GM19328 (cell line): Measurements from ENCODE around the gene CIB4.

Experiments used
- ATAC-seq: cut with Tn5 transposase; IDR thresholded peaks from one replicate; pipeline ENCODE4 v1.9.1; 2021; ENCODE audit warnings: mild to moderate bottlenecking, moderate library complexity; ENCODE audit not compliant: unreplicated experiment

CIB4 gene

GRCh38 chr2:26623541-26624495 is 17.3 kb downstream of the CIB4 start:
- no peak for ATAC-seq

DNA sequence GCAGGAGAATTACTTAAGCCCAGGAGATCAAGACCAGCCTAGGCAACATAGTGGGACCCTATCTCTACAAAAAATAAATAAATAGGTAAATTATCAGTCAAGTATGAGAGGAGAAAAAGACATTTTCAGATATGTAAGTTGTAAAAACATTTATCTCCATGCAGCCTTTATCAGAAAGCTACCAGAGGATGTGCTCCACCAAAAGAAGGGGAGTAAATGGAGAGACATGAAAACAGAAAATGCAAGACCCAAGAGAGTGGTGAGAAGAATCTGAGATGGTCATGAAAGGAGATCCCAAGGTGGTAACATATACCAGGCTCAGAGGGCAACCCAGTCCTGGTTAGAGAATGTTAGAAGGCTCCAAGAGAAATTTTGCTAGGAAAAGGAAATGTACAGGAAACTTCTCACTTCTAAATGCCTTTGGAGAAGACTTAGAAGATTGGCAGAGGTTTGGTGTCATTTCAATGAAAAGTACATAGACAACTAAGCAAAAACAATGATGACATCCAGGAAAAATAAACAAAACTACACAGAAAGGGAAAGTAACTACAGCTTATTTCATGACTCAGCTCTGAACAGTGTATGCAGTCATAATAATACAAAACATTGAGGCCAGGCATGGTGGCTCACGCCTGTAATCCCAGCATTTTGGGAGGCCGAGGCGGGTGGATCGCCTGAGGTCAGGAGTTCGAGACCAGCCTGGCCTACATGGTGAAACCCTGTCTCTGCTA is 19.5 kb downstream of the CIB4 start:
- no peak for ATAC-seq

DNA sequence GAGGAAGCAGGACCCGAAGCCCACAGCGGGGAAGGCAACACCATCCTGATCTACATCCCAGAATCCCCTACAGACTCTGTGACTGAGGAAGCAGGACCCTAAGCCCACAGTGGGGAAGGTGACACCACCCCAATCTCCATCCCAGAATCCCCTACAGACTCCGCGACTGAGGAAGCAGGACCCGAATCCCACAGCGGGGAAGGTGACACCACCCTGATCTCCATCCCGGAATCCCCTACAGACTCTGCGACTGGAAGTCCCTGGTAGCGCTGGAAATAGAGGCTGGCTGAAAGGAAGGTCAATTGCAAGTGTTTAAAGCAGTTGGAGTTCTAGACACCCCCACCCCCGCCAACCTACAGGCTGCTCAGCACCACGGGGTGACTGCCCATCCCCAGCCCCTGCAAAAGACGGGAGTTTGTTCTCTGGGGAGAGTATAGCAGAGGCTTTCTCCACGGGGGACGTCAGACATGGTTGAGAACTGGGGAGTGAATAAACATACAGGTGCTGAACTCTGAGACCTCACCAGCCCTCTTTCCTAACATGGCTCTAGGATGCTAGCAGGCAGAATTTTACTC is 21.0 kb downstream of the CIB4 start:
- no peak for ATAC-seq

DNA sequence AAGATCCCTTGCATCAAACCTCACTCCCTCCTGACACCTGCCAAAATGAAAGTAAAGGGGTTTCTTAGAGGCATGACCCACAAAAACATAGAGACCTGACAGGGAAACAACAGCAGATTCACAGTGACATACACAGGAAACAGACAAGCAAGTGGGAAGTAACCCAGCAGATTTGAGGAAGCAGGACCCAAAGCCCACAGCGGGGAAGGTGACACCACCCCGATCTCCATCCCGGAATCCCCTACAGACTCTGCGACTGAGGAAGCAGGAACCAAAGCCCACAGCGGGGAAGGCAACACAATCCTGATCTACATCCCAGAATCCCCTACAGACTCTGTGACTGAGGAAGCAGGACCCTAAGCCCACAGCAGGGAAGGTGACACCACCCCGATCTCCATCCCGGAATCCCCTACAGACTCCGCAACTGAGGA is 21.6 kb downstream of the CIB4 start:
- no peak for ATAC-seq

GRCh38 chr2:26619096-26619495 is 22.1 kb downstream of the CIB4 start:
- ATAC-seq = no peak

GRCh38 chr2:26618611-26619010 is 22.6 kb downstream of the CIB4 start:
- no peak for ATAC-seq

GRCh38 chr2:26617588-26618083 is 23.5 kb downstream of the CIB4 start:
- ATAC-seq = no peak

DNA sequence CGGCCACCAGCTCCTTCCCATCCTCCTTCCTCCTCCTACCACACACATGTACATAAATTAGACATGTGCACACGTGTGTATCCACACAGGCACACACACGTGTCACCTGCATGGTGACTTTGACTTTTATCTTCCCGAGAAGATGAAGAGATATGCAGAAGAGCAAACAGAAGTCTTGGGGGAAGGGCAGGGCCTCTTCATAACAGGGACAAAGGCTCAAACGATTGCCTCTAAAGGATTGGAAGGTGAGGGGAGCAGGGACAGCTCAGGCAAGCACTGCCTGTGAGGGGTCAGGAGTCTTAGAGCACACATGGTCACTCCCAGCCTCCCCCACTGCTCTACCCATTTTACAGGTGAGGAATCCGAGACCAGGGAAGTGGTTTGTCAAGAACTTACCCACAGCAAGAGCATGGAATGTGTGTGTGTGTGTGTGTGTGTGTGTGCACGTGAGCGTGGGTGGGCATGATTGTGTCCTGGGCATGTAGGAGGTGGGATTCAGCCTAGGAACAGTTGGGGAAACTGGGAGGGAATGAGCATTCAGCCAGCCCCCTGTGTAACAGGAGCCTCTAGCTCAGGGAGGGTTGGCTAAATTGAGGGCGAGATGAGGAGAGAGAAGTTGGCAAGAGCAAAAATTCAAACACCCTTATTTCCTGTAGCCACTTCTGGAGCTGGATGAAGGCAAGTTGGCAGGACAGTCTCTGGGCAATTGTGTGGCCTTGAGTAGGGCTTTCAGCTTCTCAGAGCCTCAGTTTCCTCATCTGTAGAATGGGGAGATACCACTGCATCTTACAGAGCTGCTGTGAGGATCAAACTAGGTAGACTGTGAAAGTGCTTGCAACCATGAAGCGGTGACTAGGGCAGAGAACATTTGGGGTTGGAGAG is 24.2 kb downstream of the CIB4 start:
- ATAC-seq = no peak

DNA sequence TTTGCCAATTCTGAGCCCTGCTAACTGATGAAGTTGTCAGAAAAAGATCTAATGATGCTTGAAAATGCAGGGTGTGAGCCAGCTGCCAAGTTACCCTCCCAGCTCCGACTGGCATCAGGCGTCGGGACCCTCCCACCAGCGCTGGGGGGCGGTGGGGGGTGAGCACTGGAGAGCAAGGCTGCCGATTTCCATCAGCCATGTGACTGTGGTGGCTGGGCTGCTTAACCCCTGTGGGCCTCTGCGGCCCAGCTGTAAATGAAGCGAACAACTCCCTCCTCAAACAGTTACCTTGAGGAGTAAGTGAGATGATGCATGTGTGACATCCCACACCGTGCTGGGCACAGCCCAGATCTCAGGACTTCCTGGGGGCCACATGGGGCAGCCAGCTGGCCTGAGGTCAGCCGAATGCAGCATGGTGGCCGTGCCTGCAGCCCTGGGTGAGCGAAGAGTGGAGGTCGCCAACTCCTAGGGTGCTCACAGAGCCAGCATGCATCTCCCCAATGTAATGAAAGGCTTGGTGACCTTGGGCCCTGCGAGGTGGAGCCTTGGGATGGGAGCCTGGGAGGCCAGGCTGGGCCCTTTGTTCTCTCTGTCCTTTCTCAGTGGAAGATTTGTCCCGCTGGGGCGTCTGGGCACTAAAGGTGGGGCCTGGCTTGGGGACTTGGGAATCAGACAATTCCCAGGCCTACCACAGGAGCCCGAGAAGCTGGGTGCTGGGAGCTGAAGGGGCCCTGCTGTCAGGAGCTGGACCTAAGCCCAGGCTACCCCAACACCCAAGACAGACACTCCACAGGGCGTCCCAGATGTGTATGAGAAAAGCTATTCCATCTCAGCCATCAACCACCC is 25.1 kb downstream of the CIB4 start:
- ATAC-seq = no peak

GRCh38 chr2:26615336-26615859 is 25.8 kb downstream of the CIB4 start:
- no peak for ATAC-seq

GRCh38 chr2:26614216-26615138 is 26.7 kb downstream of the CIB4 start:
- ATAC-seq = no peak

GRCh38 chr2:26613241-26614215 is 27.6 kb downstream of the CIB4 start:
- ATAC-seq = no peak

DNA sequence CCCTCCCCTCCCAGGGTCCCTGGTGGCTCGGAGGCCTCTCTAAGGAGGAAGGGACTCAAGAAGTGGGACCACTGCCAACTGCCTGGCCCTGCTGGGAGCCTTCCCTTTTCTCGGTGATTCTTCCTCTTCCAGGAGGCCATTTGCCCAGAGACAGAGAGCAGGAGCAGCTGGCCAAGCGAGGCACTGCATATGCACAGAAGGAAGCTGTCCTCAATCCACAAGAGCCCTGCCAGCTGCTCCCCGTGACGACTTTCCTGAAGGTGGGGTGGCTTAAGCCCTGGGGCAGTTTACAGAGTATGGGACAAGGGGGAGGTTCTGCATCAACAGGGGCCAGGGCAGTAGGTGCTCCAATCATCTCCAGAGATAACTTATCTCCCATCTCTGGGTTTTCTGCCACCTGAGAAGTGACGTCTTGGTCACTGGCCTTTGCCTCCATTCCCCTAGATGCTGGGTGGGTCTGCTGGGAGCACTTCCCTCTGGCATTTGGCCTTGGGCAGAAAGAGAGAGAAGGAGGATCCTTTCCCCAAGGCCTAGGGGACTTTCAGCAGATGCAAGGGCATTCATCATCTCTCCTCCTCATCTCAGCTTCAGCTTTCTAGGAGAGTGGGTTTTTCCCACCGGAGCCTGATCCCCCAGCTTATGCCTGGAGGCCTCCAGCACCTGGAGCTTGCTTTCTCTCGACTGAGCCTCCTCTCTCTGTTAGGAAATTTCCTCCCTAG is 28.5 kb downstream of the CIB4 start:
- ATAC-seq = no peak

GRCh38 chr2:26612034-26612433 is 29.1 kb downstream of the CIB4 start:
- no peak for ATAC-seq

- ATAC-seq = no peak
These were observed 30.4 kb downstream of the CIB4 start for GRCh38 chr2:26610504-26611335.
